A549 (cell line): ENCODE measurements around the gene LZTFL1. TPM values are rescaled to one million over a fixed set of nuclear protein-coding genes. Genes with fewer than 3 reads are reported as not detected.

Experiments
- ATAC-seq, 2 experiments: fragments of 200-7000 bp in 1 of 2; fragments of >200 bp in 1 of 2; cut with Nextera tagmentation in 1 of 2; cut with Tn5 transposase in 1 of 2; 3 replicates each; pipeline versions ENCODE4 v1.8.0 to v1.9.1; 2018 to 2020; ENCODE audit warnings: mild to moderate bottlenecking in 1 of 2, moderate library complexity in 1 of 2
- CTCF ChIA-PET: fragments of 300-600 bp; sonication (Branson Sonifier 250); formaldehyde crosslinking; extraction: SDS; loops from one replicate; lab custom pipeline; 2021; ENCODE audit warnings: antibody characterized with exemption, inconsistent platforms; lab: Yijun Ruan, JAX
- POLR2A ChIA-PET: fragments of 350-600 bp; formaldehyde crosslinking; extraction: SDS; loops from one replicate; lab custom pipeline; 2021; ENCODE audit warnings: antibody characterized with exemption, inconsistent platforms; lab: Yijun Ruan, JAX
- DNase-seq, 2 experiments: peaks; one replicate each; pipeline versions ENCODE4 v3.0.0 to v3.0.0-alpha.2; 2011 to 2016; ENCODE audit warnings: low read depth in 1 of 2, low spot score in 1 of 2
- FAIRE-seq: peaks from 2 replicates; lab custom pipeline; 2011; peaks lifted over from hg19 to GRCh38; lab: Jason Lieb, UNC
- H3K27ac ChIP-seq, 2 experiments: fragments of >200 bp; sonication (Bioruptor Twin); formaldehyde crosslinking; 3 replicates each; pipeline ENCODE4 v1.5.1; 2016 to 2017
- H3K4me1 ChIP-seq: fragments of >200 bp; sonication (Bioruptor Twin); formaldehyde crosslinking; 3 replicates; pipeline ENCODE4 v1.6.1; 2016
- H3K4me2 ChIP-seq: fragments of >200 bp; sonication (Bioruptor Twin); formaldehyde crosslinking; 3 replicates; pipeline ENCODE4 v1.6.1; 2016
- H3K4me3 ChIP-seq: fragments of >200 bp; sonication (Bioruptor Twin); formaldehyde crosslinking; 3 replicates; pipeline ENCODE4 v1.5.1; 2016
- H3K9me3 ChIP-seq: fragments of >200 bp; sonication (Bioruptor Twin); formaldehyde crosslinking; 3 replicates; pipeline ENCODE4 v1.6.1; 2016
- BHLHE40 ChIP-seq: IDR thresholded peaks from 2 replicates; pipeline ENCODE4 v1.6.1; 2012; ENCODE audit warnings: low read depth, low read length, inconsistent platforms
- CHD4 ChIP-seq: fragments of 200-600 bp; sonication (generic); IDR thresholded peaks from 2 replicates; pipeline ENCODE4 v1.6.1; 2016; ENCODE audit warnings: antibody characterized with exemption, mild to moderate bottlenecking, borderline replicate concordance
- CTCF ChIP-seq: fragments of >200 bp; sonication (Bioruptor Twin); formaldehyde crosslinking; IDR thresholded peaks from 3 replicates; pipeline ENCODE4 v1.5.1; 2016
- E2F6 ChIP-seq: IDR thresholded peaks from 2 replicates; pipeline ENCODE4 v1.6.1; 2012; ENCODE audit warnings: low read depth, borderline replicate concordance
- EP300 ChIP-seq, 2 experiments: fragments of >200 bp; sonication (Bioruptor Twin); formaldehyde crosslinking; IDR thresholded peaks; 2 replicates in 1 of 2; 3 replicates in 1 of 2; pipeline ENCODE4 v1.6.1; 2016 to 2017
- FOXS1 ChIP-seq: fragments of 250-450 bp; sonication (Bioruptor Pico); IDR thresholded peaks from 2 replicates; pipeline ENCODE4 v1.5.0; 2020; ENCODE audit warnings: mild to moderate bottlenecking, moderate library complexity
- HEYL ChIP-seq: fragments of 250-450 bp; sonication (Bioruptor Pico); IDR thresholded peaks from 2 replicates; pipeline ENCODE4 v1.8.0; 2021; ENCODE audit warnings: mild to moderate bottlenecking, moderate library complexity
- HMGXB4 ChIP-seq: fragments of 250-450 bp; sonication (Bioruptor Pico); IDR thresholded peaks from 2 replicates; pipeline ENCODE4 v1.5.0; 2021; ENCODE audit warnings: mild to moderate bottlenecking, moderate library complexity, borderline replicate concordance
- JUNB ChIP-seq: fragments of >200 bp; sonication (Bioruptor Twin); formaldehyde crosslinking; IDR thresholded peaks from 2 replicates; pipeline ENCODE4 v1.6.1; 2016
- MAFK ChIP-seq: fragments of 450-650 bp; IDR thresholded peaks from 2 replicates; pipeline ENCODE4 v1.6.1; 2014; ENCODE audit not compliant: partially characterized antibody
- NPAS2 ChIP-seq: fragments of 250-450 bp; sonication (Bioruptor Pico); IDR thresholded peaks from 2 replicates; pipeline ENCODE4 v1.8.0; 2022; ENCODE audit warnings: mild to moderate bottlenecking, moderate library complexity, borderline replicate concordance
- PBX3 ChIP-seq: IDR thresholded peaks from 2 replicates; pipeline ENCODE4 v1.6.1; 2012
- POLR2AphosphoS2 ChIP-seq: conservative IDR thresholded peaks from 2 replicates; pipeline ENCODE4 v1.6.1; 2012; ENCODE audit warnings: low read length, improper control_type of control experiment, inconsistent platforms
- RARB ChIP-seq: fragments of 250-450 bp; sonication (Bioruptor Pico); IDR thresholded peaks from 2 replicates; pipeline ENCODE4 v1.8.0; 2021; ENCODE audit warnings: mild to moderate bottlenecking, moderate library complexity
- RCOR1 ChIP-seq: fragments of 150-350 bp; IDR thresholded peaks from 2 replicates; pipeline ENCODE4 v1.6.1; 2014; ENCODE audit warnings: antibody characterized with exemption, low read length, low read depth
- RNF2 ChIP-seq: fragments of 200-600 bp; sonication (generic); IDR thresholded peaks from 2 replicates; pipeline ENCODE4 v1.6.1; 2016; ENCODE audit warnings: low read depth, mild to moderate bottlenecking, antibody characterized with exemption, moderate library complexity, borderline replicate concordance
- SMC3 ChIP-seq: fragments of >200 bp; sonication (Bioruptor Twin); formaldehyde crosslinking; IDR thresholded peaks from 3 replicates; pipeline ENCODE4 v1.6.1; 2018; ENCODE audit warnings: inconsistent platforms
- SREBF2 ChIP-seq: fragments of 450-650 bp; IDR thresholded peaks from 2 replicates; pipeline ENCODE4 v1.6.1; 2014; ENCODE audit warnings: mild to moderate bottlenecking, moderate library complexity
- ZSCAN20 ChIP-seq: fragments of 250-450 bp; sonication (Bioruptor Pico); IDR thresholded peaks from 2 replicates; pipeline ENCODE4 v1.8.0; 2022; ENCODE audit warnings: mild to moderate bottlenecking, moderate library complexity
- WGBS: methylation state at CpG from one replicate; pipeline ENCODE4 v1.1.6; 2017; ENCODE audit errors: missing lambda C conversion rate; 5-methylcytosine and 5-hydroxymethylcytosine counted together
- polyA plus RNA-seq, 4 experiments: library from polyadenylated mRNA; depleted of rRNA in 3 of 4; stranded (reverse); fragments of >200 nt; fragmentation: RNase III in 1 of 4; extraction: RNeasy Plus Mini Kit Qiagen cat#74134 plus additional on column Dnase treatment in 1 of 4; gene quantifications; 2 replicates in 3 of 4; 3 replicates in 1 of 4; pipeline ENCODE4 v1.2.3, GENCODE V29; 2011 to 2017
- TF ChIP-seq, protein P1 (sequence below): fragments of 150-350 bp; IDR thresholded peaks from 2 replicates; pipeline ENCODE4 v1.6.1; 2014; ENCODE audit warnings: low read depth, mild to moderate bottlenecking, low read length
- TF ChIP-seq, protein P2 (sequence below): fragments of 450-650 bp; IDR thresholded peaks from 2 replicates; pipeline ENCODE4 v1.6.1; 2014; ENCODE audit warnings: antibody characterized with exemption

Gene LZTFL1
- polyA plus RNA-seq, 2 of the 4 experiments (the other 2 are of a cell fraction) = 10.8 to 25.0 TPM

GRCh38 chr3:45844616-45845015, 2.7 kb upstream of the LZTFL1 start:
- Histone ChIP-seq H3K4me2 (no peak overlapping the region), H3K9me3 (0 out of 3 replicates have a peak, but pooled peaks cover 2% of the 10 kb centered on the region), H3K27ac (no peak overlapping the region), H3K4me1 (no peaks in the 10 kb centered on the region), H3K4me3 (no peak overlapping the region)
- DNase-seq (no peak), FAIRE-seq (no peak), ATAC-seq (no peak)
- WGBS = 67% methylated on average over 1 of the region's 1 CpG
- ChIA-PET CTCF (no interaction called here), POLR2A (no interaction called here)
- TF ChIP-seq NPAS2 (CRISPR knock-in tag) (no peak), BHLHE40 (no peak)

- TF ChIP-seq SREBF2 (no peak), PBX3 (no peak), CHD4 (no peak), E2F6 (no peak), EP300 (IDR thresholded peaks at IDR 0.05) (no peak), HEYL (CRISPR knock-in tag) (no peak), SMC3 (no peak), JUNB (no peak), FOXS1 (no peak), RNF2 (no peak), MAFK (no peak), HMGXB4 (no peak), POLR2AphosphoS2 (no peak), RARB (CRISPR knock-in tag) (no peak), CTCF (no peak), BHLHE40 (no peak), RCOR1 (no peak), ZSCAN20 (CRISPR knock-in tag) (no peak)
- TF ChIP-seq, protein P1, sequence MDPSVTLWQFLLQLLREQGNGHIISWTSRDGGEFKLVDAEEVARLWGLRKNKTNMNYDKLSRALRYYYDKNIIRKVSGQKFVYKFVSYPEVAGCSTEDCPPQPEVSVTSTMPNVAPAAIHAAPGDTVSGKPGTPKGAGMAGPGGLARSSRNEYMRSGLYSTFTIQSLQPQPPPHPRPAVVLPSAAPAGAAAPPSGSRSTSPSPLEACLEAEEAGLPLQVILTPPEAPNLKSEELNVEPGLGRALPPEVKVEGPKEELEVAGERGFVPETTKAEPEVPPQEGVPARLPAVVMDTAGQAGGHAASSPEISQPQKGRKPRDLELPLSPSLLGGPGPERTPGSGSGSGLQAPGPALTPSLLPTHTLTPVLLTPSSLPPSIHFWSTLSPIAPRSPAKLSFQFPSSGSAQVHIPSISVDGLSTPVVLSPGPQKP = no peak
- TF ChIP-seq, protein P2, sequence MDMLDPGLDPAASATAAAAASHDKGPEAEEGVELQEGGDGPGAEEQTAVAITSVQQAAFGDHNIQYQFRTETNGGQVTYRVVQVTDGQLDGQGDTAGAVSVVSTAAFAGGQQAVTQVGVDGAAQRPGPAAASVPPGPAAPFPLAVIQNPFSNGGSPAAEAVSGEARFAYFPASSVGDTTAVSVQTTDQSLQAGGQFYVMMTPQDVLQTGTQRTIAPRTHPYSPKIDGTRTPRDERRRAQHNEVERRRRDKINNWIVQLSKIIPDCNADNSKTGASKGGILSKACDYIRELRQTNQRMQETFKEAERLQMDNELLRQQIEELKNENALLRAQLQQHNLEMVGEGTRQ = no peak
- no peak overlapping the region; the same call in 2 of the 3 replicates for H3K4me2 ChIP-seq
- ATAC-seq = no peak
- CTCF ChIA-PET = interaction anchor here (1.0 to 1.2 kb wide), 4 partner anchors 41 to 236 kb away, joined by 3 to 4 read pairs (median 3); no protein-coding TSS in a partner anchor
- WGBS = 46% methylated on average over 9 of the region's 9 CpGs
- FAIRE-seq = no peak
- DNase-seq = no peak
- POLR2A ChIA-PET = no interaction called here
- no peak overlapping the region for H3K27ac ChIP-seq
- no peaks in the 10 kb centered on the region for H3K4me1 ChIP-seq
- no peak overlapping the region for H3K4me3 ChIP-seq
- H3K9me3 ChIP-seq = 0 out of 3 replicates have a peak, but pooled peaks cover 2% of the 10 kb centered on the region
Observed at GRCh38 chr3:45842851-45843625, 1.1 kb upstream of the LZTFL1 start.
